ENCODE data around the gene UTS2B.
A peak's percentile ranks its signal among the peaks of the same experiment; 100 is the strongest.

Gene UTS2B, protein sequence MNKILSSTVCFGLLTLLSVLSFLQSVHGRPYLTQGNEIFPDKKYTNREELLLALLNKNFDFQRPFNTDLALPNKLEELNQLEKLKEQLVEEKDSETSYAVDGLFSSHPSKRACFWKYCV

DNA sequence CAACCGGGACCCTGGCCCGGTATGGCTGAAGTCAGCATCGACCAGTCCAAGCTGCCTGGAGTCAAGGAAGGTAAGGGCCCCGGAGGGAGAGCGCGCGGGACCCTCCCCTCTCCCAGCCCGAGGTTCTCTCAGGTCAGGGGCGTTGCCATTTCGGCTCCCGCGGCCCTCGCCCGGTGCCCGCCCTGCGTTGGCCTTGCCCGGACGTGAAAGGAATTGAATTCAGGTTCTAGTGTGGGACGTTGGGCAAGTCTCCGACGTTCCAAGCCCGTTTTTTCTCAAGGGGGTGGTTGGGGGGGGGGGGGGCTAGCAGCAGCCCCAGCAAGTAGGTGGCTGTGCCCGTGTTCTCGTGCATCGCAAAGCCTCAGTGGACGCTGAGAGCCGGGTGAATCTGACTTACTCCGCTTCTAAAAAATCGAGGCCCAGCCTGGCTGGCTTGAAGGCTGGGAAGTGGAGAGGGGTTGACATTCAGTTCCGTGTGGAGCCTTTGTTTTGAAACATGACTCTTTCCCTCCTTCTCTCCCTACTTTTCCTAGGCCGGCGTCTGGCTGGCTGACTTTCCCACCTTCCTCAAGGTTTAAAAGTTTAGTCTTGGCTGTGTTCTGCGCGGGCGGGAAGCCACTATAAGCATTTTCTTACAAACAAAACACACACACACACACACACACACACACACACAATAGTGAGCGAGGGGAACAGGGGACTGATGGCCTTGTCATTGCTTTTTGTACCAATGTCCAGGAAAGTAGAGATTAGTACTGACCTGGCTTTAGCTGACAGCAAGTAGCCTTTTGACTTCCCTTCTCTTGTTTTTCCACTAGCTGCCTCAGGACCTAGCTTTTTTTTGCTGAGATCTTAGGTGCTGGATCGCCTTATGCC lies at the start of gene UTS2B:
UTS2B (minus strand) TSS at position 873 of the 876 bp plus-strand sequence. CDS start 48,337 bp downstream, outside the sequence.
- TF ChIP-seq ZNF274 (IDR thresholded peaks at IDR 0.05; ENCODE audit: low read depth, low read length), result no peak
- peak within 1 kb of the TSS; percentile 95 for H3K4me3 ChIP-seq (ENCODE audit: low read length)

DNA sequence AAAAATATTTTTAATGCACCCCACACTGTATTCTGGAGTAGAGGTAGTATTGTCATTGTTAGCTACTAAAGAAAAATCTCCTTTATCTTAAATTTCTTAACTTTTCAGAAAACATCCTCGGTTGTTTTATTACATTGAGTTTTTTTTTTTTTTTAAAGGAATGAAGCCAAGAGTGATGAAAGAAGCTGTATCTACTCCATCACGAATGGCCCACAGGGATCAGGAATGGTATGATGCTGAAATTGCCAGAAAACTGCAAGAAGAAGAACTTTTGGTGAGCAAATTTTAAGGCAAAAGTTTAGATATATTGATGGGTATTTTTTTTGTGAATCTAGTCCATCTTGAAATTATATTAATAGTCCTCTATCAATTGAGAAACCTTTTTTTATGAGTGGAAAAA lies 49.7 kb upstream of the UTS2B start:
- TF ChIP-seq ZNF274 (IDR thresholded peaks at IDR 0.05; ENCODE audit: low read depth, low read length), result no peak
- no peak overlapping the region for H3K4me3 ChIP-seq (ENCODE audit: low read length)

DNA sequence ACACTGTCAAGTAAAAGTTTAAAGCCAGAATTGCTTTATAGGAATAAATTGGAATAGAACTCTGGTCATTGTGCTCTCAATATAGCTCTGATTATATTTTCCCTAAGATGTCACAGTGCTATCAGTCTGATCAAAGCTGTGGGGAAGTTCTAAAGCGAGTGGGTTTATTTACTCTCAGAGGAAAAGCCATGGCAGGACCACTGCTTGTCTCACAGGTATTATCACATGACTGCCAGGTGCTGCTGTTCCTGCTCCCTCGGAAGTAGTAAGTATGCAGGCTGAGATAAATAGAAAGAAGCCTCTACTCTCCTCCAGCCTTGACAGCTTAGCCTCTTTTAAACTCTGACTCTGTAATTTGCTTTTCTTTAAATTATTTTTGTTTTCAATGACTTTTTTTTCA lies 49.1 kb upstream of the UTS2B start:
- no peak for TF ChIP-seq ZNF274 (IDR thresholded peaks at IDR 0.05; ENCODE audit: low read depth, low read length)
- no peak overlapping the region for H3K4me3 ChIP-seq (ENCODE audit: low read length)

DNA sequence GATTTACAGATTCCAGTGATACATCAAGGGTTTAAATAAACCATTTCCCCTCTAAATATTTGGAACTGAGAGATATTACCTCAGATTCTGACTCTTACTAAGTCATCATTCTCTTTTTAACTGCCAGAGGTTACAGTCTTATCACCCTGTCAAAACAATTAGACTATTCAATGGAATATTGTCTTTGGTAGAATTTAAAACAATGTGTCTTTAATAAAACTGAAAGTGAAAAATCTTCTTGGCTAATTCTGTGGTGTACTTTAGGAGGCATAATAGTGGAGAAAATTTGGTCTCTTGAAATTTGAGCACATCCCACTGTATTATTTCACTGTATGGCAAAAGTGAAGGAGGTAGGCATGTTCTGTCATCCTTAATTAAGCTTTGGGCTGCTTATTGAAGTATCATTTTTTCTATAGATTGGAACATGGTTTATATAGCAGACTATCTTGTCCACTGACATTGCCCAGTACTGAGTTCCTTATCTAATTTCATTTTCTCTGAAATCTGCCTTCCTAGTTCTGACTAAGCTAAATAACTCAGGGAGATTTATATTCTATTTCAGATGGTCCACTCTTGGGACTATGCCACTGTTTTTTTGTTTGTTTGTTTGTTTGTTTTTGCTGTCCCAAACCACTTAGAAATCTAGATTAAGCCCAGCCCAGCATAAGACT lies 48.0 kb upstream of the UTS2B start:
- H3K4me3 ChIP-seq (ENCODE audit: low read length), result no peak overlapping the region
- no peak for TF ChIP-seq ZNF274 (IDR thresholded peaks at IDR 0.05; ENCODE audit: low read depth, low read length)

DNA sequence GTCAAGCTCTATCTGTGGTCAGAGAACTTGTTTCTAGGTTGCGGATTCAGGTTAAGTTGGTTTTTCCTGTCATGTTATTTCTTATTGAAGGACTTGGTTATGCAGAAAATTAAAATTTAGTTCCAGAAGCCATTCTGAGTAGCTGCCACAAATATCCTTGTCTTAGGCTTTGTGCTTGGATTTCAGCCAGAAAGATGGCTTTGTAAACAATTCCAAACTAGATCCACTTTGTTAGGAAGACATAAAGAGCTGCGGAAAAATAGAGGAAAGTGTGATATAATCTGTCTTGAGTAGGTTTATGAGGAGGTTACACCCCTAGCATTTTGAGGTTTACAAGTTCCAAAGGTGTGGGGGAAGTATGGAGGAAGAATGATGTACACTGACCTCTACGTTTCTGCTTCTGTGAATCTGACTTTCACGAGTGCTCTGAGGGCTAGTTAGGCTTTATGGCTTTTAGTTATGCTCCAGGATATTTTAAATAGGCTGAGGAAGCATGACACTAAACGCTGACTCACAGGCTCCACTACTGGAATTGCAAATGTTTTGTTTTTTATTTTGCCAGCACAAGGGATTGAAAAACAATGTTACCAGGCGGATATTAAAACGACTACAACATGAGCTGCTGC lies 46.3 kb upstream of the UTS2B start:
- no peak overlapping the region for H3K4me3 ChIP-seq (ENCODE audit: low read length)
- no peak for TF ChIP-seq ZNF274 (IDR thresholded peaks at IDR 0.05; ENCODE audit: low read depth, low read length)

DNA sequence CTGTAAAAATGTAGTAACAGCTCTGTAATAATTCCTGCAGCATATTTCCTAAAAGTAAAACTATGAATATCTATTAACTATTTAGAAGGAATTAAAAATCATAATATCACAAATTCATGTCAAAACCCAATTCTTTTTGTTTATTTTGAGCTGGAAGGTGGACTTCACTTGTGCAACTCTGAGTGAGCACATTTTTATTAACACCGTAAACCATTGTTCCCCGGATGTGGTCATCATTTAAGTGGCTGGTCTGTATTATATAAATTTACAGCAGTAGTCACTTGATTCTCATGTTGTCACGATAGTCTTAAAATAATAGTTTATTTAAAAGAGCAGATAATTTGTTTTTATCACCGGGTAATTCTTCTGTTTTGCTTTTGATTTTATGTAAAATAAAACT lies 43.0 kb upstream of the UTS2B start:
- TF ChIP-seq ZNF274 (IDR thresholded peaks at IDR 0.05; ENCODE audit: low read depth, low read length), result no peak
- H3K4me3 ChIP-seq (ENCODE audit: low read length), result no peak overlapping the region

DNA sequence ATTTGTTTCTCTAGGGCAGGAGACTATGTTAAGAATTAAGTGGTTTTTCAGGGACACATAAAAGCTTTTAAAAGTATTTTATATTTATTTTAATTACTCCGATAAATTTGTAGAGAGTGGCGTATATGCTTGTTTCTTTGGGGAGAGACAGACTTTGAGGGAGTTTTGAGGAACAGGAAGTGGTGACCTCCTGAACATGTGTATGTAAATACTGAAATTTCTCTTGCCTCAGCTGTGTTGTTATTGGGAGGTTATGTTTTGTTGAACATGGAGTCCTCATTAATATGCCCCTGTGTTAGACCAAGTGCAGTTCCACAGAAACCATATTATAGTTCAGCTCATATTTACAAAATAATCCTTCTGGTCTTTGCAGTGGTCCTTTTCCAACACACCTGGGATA lies 41.8 kb upstream of the UTS2B start:
- H3K4me3 ChIP-seq (ENCODE audit: low read length), result no peak overlapping the region
- TF ChIP-seq ZNF274 (IDR thresholded peaks at IDR 0.05; ENCODE audit: low read depth, low read length), result no peak

DNA sequence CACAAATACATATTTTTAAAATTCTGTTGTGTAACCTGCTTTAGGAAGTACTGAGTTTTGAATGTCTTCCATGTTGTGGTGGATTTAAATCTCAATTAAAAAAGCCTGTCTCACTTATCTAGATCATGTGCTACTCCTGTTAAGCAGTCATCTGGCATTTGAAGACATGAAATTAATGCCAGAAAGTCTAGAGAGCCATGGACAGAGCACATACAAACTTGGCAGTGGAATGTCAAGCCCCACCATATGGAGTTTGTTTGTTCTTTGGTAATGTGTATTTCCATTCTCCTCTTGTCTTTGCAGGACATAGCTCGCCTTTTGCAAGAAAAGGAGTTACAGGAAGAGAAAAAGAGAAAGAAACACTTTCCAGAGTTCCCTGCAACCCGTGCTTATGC lies 39.3 kb upstream of the UTS2B start:
- no peak overlapping the region for H3K4me3 ChIP-seq (ENCODE audit: low read length)
- no peak for TF ChIP-seq ZNF274 (IDR thresholded peaks at IDR 0.05; ENCODE audit: low read depth, low read length)

DNA sequence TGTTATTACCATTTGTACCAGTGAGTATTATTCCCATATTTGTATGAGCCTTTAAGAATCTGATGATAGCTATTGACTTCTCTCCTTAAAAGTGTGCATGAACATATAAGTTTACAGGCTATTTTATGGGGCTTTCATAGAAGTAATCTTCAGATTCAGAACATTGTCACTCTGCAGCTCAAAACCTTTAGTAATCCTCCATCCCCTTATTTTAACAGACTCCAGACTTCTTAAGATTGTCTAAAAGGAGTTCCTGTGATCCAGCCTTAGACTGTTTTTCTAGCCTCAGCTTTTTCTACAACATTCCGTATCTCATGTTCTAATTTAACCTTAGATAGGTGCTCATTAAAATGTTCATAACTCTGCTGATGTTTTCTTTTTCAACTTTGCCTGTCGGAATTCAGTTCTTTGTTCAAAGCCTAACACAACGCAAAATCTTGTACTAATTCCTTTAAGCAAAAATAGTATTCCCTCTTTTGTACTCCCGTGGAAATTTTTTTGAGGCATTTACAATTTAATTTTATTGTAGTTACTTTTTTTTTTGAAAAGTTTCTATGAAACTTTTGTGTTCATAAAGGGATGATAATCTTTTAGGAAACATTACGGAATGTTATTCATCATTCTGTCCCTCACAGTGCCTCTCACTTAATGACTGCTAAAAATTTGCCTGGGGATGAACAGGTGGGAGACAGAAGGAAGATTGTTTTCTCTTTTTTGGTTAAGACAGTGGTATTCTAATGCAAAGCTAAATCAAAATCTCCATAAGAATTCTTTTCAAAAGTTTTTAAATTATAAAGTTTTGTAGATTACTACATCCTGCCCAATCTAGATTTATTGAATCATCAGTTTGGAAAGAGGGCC lies 38.7 kb upstream of the UTS2B start:
- TF ChIP-seq ZNF274 (IDR thresholded peaks at IDR 0.05; ENCODE audit: low read depth, low read length), result no peak
- no peak overlapping the region for H3K4me3 ChIP-seq (ENCODE audit: low read length)

DNA sequence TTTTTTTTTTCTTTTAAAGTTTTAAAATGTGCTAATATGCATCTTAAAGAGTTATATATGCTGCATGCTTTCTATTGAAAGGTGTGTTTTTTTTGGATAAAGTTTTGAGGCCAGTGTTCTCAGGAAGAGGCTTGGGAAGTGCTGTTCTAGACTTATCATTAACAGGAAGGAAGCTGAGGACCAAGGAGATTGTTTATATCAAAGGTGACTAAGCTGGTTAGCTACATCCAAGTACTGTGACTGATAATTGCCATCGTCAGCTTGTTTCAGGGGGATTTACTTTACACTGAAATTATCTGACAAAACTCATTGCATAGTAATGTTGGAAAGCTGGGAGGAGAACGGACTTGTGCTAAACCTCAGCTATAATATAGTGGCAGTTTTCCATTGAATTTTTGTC lies 36.3 kb upstream of the UTS2B start:
- no peak for TF ChIP-seq ZNF274 (IDR thresholded peaks at IDR 0.05; ENCODE audit: low read depth, low read length)
- H3K4me3 ChIP-seq (ENCODE audit: low read length), result no peak overlapping the region

DNA sequence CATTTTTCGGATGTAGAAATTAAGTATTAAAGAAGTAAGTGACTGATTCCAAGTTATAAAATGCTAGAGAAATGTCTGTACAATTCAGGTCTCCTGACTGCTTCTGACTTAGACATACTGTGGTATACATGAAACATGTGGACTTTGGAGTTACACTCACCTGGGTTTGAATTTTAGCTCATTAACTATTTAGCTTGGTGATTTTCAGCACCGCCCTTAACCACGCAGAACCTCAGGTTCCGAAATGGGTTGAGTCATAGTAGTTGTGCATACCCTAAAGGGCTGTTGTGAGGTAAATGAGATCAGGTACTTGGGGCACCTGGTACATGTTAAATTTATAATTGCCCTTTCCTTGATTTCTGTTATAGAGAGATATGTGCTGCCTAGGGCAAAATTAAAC lies 32.9 kb upstream of the UTS2B start:
- H3K4me3 ChIP-seq (ENCODE audit: low read length), result no peak overlapping the region
- TF ChIP-seq ZNF274 (IDR thresholded peaks at IDR 0.05; ENCODE audit: low read depth, low read length), result no peak

DNA sequence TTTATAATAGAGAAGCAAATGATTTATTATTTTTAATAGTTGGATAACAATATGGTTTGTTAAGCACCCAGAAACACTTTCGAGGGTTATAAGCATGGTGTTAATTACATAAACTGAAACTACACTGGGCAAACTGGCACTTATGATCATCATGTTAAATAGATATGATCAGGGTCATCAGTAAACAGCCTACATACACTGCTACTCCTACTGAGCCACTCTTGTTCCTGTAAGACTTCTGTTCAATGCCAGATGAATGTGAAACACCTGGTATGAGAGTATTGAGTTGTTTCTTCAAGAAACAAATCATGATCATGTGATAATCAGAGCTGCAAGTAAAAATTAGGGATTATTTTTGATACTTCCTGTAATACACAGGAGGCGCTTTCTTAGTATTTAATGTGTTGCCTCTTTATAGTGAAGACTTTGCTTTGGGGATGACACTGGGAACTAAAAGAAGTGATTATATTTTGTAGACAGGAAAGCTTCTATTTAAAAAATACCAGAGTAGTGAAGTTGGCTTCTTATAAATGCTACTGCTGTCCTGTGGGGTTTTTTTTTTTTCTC lies 32.3 kb upstream of the UTS2B start:
- TF ChIP-seq ZNF274 (IDR thresholded peaks at IDR 0.05; ENCODE audit: low read depth, low read length), result no peak
- no peak overlapping the region for H3K4me3 ChIP-seq (ENCODE audit: low read length)

DNA sequence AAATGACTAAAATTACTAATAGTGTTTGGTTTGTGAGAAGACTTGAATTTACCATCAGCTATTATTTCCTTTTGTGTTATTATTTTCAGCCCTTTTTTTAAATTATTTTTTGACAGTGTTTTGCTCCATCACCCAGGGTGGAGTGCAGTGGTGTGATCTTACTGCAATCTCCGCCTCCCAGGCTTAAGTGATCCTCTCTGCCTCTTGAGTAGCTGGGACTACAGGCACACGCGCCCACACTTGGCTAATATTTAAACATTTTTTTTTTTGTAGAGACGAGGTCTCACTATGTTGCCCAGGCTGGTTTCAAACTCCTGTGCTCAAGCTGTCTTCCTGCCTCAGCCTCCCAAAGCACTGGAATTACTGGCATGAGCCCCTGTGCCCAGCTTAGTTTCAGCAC lies 31.7 kb upstream of the UTS2B start:
- H3K4me3 ChIP-seq (ENCODE audit: low read length), result no peak overlapping the region
- no peak for TF ChIP-seq ZNF274 (IDR thresholded peaks at IDR 0.05; ENCODE audit: low read depth, low read length)
